GM23338 (cell line): ENCODE data around the gene PROSER1. TPM values are rescaled to one million over a fixed set of nuclear protein-coding genes. Genes with fewer than 3 reads are reported as not detected.

Source experiments
- ATAC-seq: fragments of 200-7000 bp; cut with Tn5 transposase; 3 replicates; pipeline ENCODE4 v1.9.1; 2020
- DNase-seq: peaks from one replicate; pipeline ENCODE4 v3.0.0-alpha.2; 2015; ENCODE audit warnings: low spot score
- H2AFZ ChIP-seq: fragments of 200-600 bp; sonication (generic); 2 replicates; pipeline ENCODE4 v1.8.0; 2016; ENCODE audit warnings: antibody characterized with exemption, mild to moderate bottlenecking, moderate library complexity
- H3F3A ChIP-seq: fragments of 200-600 bp; sonication (generic); replicated peaks from 2 replicates; pipeline ENCODE4 v1.8.0; 2017; ENCODE audit warnings: antibody characterized with exemption, mixed run types, low read depth
- H3K27ac ChIP-seq: fragments of 200-600 bp; sonication (generic); 2 replicates; pipeline ENCODE4 v1.6.1; 2016; ENCODE audit warnings: low read depth
- H3K27me3 ChIP-seq: fragments of 200-600 bp; sonication (generic); 2 replicates; pipeline ENCODE4 v1.8.0; 2016; ENCODE audit warnings: mild to moderate bottlenecking, mixed run types, moderate library complexity; ENCODE audit not compliant: insufficient read depth
- H3K36me3 ChIP-seq: fragments of 200-600 bp; sonication (generic); 2 replicates; pipeline ENCODE4 v1.8.0; 2016; ENCODE audit warnings: mild to moderate bottlenecking; ENCODE audit not compliant: insufficient read depth
- H3K4me1 ChIP-seq: fragments of 200-600 bp; sonication (generic); 2 replicates; pipeline ENCODE4 v1.8.0; 2016; ENCODE audit warnings: mild to moderate bottlenecking, moderate library complexity; ENCODE audit not compliant: insufficient read depth
- H3K4me2 ChIP-seq: fragments of 200-600 bp; sonication (generic); 2 replicates; pipeline ENCODE4 v1.7.1; 2017; ENCODE audit warnings: mixed run types
- H3K4me3 ChIP-seq: fragments of 200-600 bp; sonication (generic); 2 replicates; pipeline ENCODE4 v1.6.1; 2016; ENCODE audit warnings: mixed run types
- H3K79me2 ChIP-seq: fragments of 200-600 bp; sonication (generic); replicated peaks from 2 replicates; pipeline ENCODE4 v1.8.0; 2017; ENCODE audit warnings: mild to moderate bottlenecking; ENCODE audit not compliant: insufficient read depth
- H3K9me2 ChIP-seq: fragments of 200-600 bp; sonication (generic); 2 replicates; pipeline ENCODE4 v1.8.0; 2017; ENCODE audit not compliant: insufficient read depth
- H4K20me1 ChIP-seq: fragments of 200-600 bp; sonication (generic); replicated peaks from 2 replicates; pipeline ENCODE4 v1.8.0; 2017; ENCODE audit warnings: mild to moderate bottlenecking; ENCODE audit not compliant: insufficient read depth
- H3K27ac Mint-ChIP-seq: 2 replicates; pipeline ENCODE4 v1.8.0; 2020; ENCODE audit warnings: inconsistent platforms, mild to moderate bottlenecking, moderate library complexity, mixed read lengths
- H3K27me3 Mint-ChIP-seq: 3 replicates; pipeline ENCODE4 v1.8.0; 2022; ENCODE audit warnings: low read depth, mild to moderate bottlenecking, moderate library complexity, mixed read lengths, inconsistent platforms; ENCODE audit not compliant: insufficient read depth, poor library complexity
- H3K36me3 Mint-ChIP-seq: 3 replicates; pipeline ENCODE4 v1.8.0; 2021; ENCODE audit warnings: low read depth, mild to moderate bottlenecking, inconsistent platforms, moderate library complexity, mixed read lengths
- H3K4me1 Mint-ChIP-seq: 3 replicates; pipeline ENCODE4 v1.8.0; 2020; ENCODE audit warnings: mild to moderate bottlenecking, inconsistent platforms, mixed read lengths
- H3K4me3 Mint-ChIP-seq: 3 replicates; pipeline ENCODE4 v1.8.0; 2021; ENCODE audit warnings: moderate library complexity, mild to moderate bottlenecking, inconsistent platforms, mixed read lengths
- H3K9me3 Mint-ChIP-seq: 3 replicates; pipeline ENCODE4 v1.8.0; 2020; ENCODE audit warnings: moderate library complexity, mild to moderate bottlenecking, inconsistent platforms, mixed read lengths
- CREB1 ChIP-seq: fragments of 250-450 bp; sonication (Bioruptor Pico); IDR thresholded peaks from 2 replicates; pipeline ENCODE4 v1.5.0; 2020; ENCODE audit warnings: low read depth, mild to moderate bottlenecking, moderate library complexity
- ETS1 ChIP-seq: IDR thresholded peaks from 2 replicates; pipeline ENCODE4 v1.6.1; 2016; ENCODE audit warnings: antibody characterized with exemption
- EZH2 ChIP-seq: fragments of 200-600 bp; sonication (generic); IDR thresholded peaks from one replicate; pipeline ENCODE4 v1.8.0; 2017; ENCODE audit warnings: antibody characterized with exemption, mild to moderate bottlenecking, low read depth; ENCODE audit not compliant: unreplicated experiment
- EZH2phosphoT487 ChIP-seq: fragments of 200-600 bp; sonication (generic); IDR thresholded peaks from one replicate; pipeline ENCODE4 v1.8.1; 2018; ENCODE audit warnings: antibody characterized with exemption; ENCODE audit not compliant: unreplicated experiment
- JUNB ChIP-seq: IDR thresholded peaks from one replicate; pipeline ENCODE4 v1.6.1; 2016; ENCODE audit warnings: antibody characterized with exemption; ENCODE audit not compliant: unreplicated experiment
- NANOG ChIP-seq: IDR thresholded peaks from 2 replicates; pipeline ENCODE4 v1.6.1; 2016; ENCODE audit warnings: antibody characterized with exemption, borderline replicate concordance
- POLR2AphosphoS5 ChIP-seq: IDR thresholded peaks from 2 replicates; pipeline ENCODE4 v1.6.1; 2016; ENCODE audit warnings: antibody characterized with exemption, low read depth
- ZNF114 ChIP-seq: fragments of 250-450 bp; sonication (Bioruptor Pico); IDR thresholded peaks from 2 replicates; pipeline ENCODE4 v1.5.0; 2020; ENCODE audit warnings: mild to moderate bottlenecking, moderate library complexity
- ZNF331 ChIP-seq: fragments of 250-450 bp; sonication (Bioruptor Pico); IDR thresholded peaks from 2 replicates; pipeline ENCODE4 v1.5.0; 2020; ENCODE audit warnings: low read depth, mild to moderate bottlenecking, moderate library complexity
- polyA plus RNA-seq: library from polyadenylated mRNA; unstranded; fragments of >200 nt; fragmentation: Nextera tagmentation; extraction: Ambion mirVana; gene quantifications from 2 replicates; pipeline ENCODE4 v1.2.1, GENCODE V29; 2016
- total RNA-seq: library from RNA; depleted of rRNA; stranded (reverse); fragments of >200 nt; shearing (Covaris generic); gene quantifications from 2 replicates; pipeline ENCODE4 v1.2.3, GENCODE V29; 2014
- TF ChIP-seq, protein P1 (sequence below): IDR thresholded peaks from one replicate; pipeline ENCODE4 v1.6.1; 2018; ENCODE audit warnings: antibody characterized with exemption; ENCODE audit not compliant: unreplicated experiment
- TF ChIP-seq, protein P2 (sequence below), 2 experiments: fragments of 200-600 bp in 1 of 2; sonication (generic) in 1 of 2; conservative IDR thresholded peaks; 2 replicates each; pipeline versions ENCODE4 v1.5.1 to v1.6.1; 2016 to 2017; ENCODE audit warnings: antibody characterized with exemption in 2 of 2, low read depth in 2 of 2, mild to moderate bottlenecking in 2 of 2, moderate library complexity in 1 of 2

PROSER1 gene
- total and polyA plus RNA-seq, 2 experiments from 2014 or later: 64.9 to 116 TPM

DNA sequence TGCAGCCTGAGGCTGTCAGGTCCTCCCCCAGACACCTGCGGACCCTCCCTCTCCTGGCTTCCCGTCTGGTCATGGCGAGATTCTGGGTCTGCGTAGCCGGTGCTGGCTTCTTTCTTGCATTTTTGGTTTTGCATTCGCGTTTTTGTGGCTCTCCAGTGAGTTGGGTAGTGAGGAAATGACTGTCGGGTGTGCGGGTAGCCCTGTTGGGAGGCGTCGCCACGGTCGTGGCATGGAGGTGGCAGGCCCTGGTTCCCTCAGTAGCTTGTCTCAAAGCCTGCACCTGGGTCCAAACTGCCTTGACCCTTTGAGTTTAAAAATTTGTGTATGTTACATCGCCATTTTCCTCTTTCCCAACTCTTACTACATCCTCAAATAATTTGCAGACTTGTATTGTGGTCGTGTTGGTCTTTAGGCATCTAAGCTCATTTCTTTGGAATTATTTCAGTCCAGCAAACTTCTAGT lies 711 bp upstream of the PROSER1 start:
- H4K20me1 ChIP-seq: peaks cover 16% of the 10 kb centered on the region; the same call in 1 of the 2 replicates
- H3F3A ChIP-seq: no peaks in the 10 kb centered on the region
- peak overlapping the region; percentile 76 for H3K4me2 ChIP-seq
- peak; percentile 65 for ATAC-seq
- H3K9me2 ChIP-seq: no peaks in the 10 kb centered on the region
- Mint-ChIP-seq H3K27me3 (no peaks in the 10 kb centered on the region), H3K4me1 (peaks cover 23% of the 10 kb centered on the region), H3K4me3 (peak overlapping the region; percentile 93), H3K9me3 (no peaks in the 10 kb centered on the region), H3K36me3 (peaks cover 11% of the 10 kb centered on the region), H3K27ac (peak overlapping the region; percentile 98)
- H3K27me3 ChIP-seq: no peaks in the 10 kb centered on the region
- H3K79me2 ChIP-seq: peaks cover 47% of the 10 kb centered on the region
- peaks cover 19% of the 10 kb centered on the region for H3K4me1 ChIP-seq
- H3K4me3 ChIP-seq: peak overlapping the region; percentile 86
- TF ChIP-seq EZH2phosphoT487: no peak
- no peak for TF ChIP-seq CREB1 (CRISPR knock-in tag)
- TF ChIP-seq, protein P1, sequence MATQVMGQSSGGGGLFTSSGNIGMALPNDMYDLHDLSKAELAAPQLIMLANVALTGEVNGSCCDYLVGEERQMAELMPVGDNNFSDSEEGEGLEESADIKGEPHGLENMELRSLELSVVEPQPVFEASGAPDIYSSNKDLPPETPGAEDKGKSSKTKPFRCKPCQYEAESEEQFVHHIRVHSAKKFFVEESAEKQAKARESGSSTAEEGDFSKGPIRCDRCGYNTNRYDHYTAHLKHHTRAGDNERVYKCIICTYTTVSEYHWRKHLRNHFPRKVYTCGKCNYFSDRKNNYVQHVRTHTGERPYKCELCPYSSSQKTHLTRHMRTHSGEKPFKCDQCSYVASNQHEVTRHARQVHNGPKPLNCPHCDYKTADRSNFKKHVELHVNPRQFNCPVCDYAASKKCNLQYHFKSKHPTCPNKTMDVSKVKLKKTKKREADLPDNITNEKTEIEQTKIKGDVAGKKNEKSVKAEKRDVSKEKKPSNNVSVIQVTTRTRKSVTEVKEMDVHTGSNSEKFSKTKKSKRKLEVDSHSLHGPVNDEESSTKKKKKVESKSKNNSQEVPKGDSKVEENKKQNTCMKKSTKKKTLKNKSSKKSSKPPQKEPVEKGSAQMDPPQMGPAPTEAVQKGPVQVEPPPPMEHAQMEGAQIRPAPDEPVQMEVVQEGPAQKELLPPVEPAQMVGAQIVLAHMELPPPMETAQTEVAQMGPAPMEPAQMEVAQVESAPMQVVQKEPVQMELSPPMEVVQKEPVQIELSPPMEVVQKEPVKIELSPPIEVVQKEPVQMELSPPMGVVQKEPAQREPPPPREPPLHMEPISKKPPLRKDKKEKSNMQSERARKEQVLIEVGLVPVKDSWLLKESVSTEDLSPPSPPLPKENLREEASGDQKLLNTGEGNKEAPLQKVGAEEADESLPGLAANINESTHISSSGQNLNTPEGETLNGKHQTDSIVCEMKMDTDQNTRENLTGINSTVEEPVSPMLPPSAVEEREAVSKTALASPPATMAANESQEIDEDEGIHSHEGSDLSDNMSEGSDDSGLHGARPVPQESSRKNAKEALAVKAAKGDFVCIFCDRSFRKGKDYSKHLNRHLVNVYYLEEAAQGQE: no peak
- no peak for TF ChIP-seq ETS1
- TF ChIP-seq, protein P2, sequence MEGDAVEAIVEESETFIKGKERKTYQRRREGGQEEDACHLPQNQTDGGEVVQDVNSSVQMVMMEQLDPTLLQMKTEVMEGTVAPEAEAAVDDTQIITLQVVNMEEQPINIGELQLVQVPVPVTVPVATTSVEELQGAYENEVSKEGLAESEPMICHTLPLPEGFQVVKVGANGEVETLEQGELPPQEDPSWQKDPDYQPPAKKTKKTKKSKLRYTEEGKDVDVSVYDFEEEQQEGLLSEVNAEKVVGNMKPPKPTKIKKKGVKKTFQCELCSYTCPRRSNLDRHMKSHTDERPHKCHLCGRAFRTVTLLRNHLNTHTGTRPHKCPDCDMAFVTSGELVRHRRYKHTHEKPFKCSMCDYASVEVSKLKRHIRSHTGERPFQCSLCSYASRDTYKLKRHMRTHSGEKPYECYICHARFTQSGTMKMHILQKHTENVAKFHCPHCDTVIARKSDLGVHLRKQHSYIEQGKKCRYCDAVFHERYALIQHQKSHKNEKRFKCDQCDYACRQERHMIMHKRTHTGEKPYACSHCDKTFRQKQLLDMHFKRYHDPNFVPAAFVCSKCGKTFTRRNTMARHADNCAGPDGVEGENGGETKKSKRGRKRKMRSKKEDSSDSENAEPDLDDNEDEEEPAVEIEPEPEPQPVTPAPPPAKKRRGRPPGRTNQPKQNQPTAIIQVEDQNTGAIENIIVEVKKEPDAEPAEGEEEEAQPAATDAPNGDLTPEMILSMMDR (conservative IDR thresholded peaks at IDR 0.05; ENCODE audit: low read depth in 2 of 2): no peak
- no peak for TF ChIP-seq ZNF331 (CRISPR knock-in tag)
- TF ChIP-seq POLR2AphosphoS5: no peak
- TF ChIP-seq ZNF114 (CRISPR knock-in tag): no peak
- TF ChIP-seq NANOG: no peak
- TF ChIP-seq EZH2: no peak
- TF ChIP-seq JUNB: no peak
- no peak overlapping the region for H3K27ac ChIP-seq
- no peaks in the 10 kb centered on the region for H3K36me3 ChIP-seq
- peak overlapping the region; percentile 2 for H2AFZ ChIP-seq
- no peak for DNase-seq
